ENCODE measurements around the gene EXOC3.

The EXOC3 gene

GRCh38 chr5:447501-447900, 4.5 kb downstream of the EXOC3 start:
- H4K20me1 ChIP-seq (ENCODE audit: insufficient read depth, low read length), result no peaks in the 10 kb centered on the region
- H3K27me3 ChIP-seq (ENCODE audit: insufficient read depth, low read length), result no peaks in the 10 kb centered on the region
- H3K79me2 ChIP-seq (ENCODE audit: insufficient read depth, low read length), result 0 out of 2 replicates have a peak, but pooled peaks cover 7% of the 10 kb centered on the region
- H3K9me2 ChIP-seq (ENCODE audit: low read depth, low read length), result no peaks in the 10 kb centered on the region
- peaks cover 14% of the 10 kb centered on the region for H3K9me3 ChIP-seq (ENCODE audit: low read length)
- H3K27ac ChIP-seq (ENCODE audit: low read depth, low read length, poor library complexity, severe bottlenecking), result no peak overlapping the region
- no peak overlapping the region for H2AFZ ChIP-seq (ENCODE audit: low read length)
- peaks cover 2% of the 10 kb centered on the region for H3F3A ChIP-seq (ENCODE audit: insufficient read depth, low read length)
- peaks cover 17% of the 10 kb centered on the region for H3K4me1 ChIP-seq (ENCODE audit: insufficient read depth, low read length, severe bottlenecking)
- TF ChIP-seq EZH2 (IDR thresholded peaks at IDR 0.05; ENCODE audit: borderline replicate concordance, low read length) (no peak), CTCF (IDR thresholded peaks at IDR 0.05; ENCODE audit: low read length) (no peak)
- H3K36me3 ChIP-seq (ENCODE audit: insufficient read depth, low read length), result peaks cover 67% of the 10 kb centered on the region
- no peak overlapping the region for H3K4me3 ChIP-seq (ENCODE audit: low read depth, low read length, poor library complexity, severe bottlenecking)
- H3K4me2 ChIP-seq (ENCODE audit: low read length), result no peak overlapping the region
- H3K9ac ChIP-seq (ENCODE audit: low read length), result no peak overlapping the region

GRCh38 chr5:448061-448765, 5.2 kb downstream of the EXOC3 start:
- 0 out of 2 replicates have a peak, but pooled peaks cover 7% of the 10 kb centered on the region for H3K79me2 ChIP-seq (ENCODE audit: insufficient read depth, low read length)

DNA sequence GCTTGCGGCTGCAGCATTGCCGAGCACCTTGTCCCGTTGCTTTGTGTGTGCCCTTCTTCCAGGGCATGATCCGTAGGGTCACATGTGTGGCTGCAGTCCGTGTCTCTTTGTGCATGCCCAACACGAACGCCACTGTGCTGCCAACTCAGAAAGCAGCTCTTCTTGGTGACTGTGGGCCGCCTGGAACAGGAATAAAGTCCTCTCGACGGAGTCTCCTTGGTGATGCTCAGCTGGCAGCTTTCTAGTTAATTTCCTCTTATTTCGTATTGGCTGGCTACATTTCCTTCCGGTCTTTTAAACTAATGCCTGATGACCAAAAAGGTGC, 5.8 kb downstream of the EXOC3 start:
- Histone ChIP-seq H3K9me3 (ENCODE audit: low read length) (peaks cover 15% of the 10 kb centered on the region), H3K4me2 (ENCODE audit: low read length) (no peak overlapping the region), H3K36me3 (ENCODE audit: insufficient read depth, low read length) (peaks cover 79% of the 10 kb centered on the region), H3K9ac (ENCODE audit: low read length) (no peak overlapping the region), H3K79me2 (ENCODE audit: insufficient read depth, low read length) (0 out of 2 replicates have a peak, but pooled peaks cover 2% of the 10 kb centered on the region), H3K9me2 (ENCODE audit: low read depth, low read length) (no peaks in the 10 kb centered on the region), H3K27ac (ENCODE audit: low read depth, low read length, poor library complexity, severe bottlenecking) (no peak overlapping the region), H3K27me3 (ENCODE audit: insufficient read depth, low read length) (no peaks in the 10 kb centered on the region), H3F3A (ENCODE audit: insufficient read depth, low read length) (peaks cover 2% of the 10 kb centered on the region), H3K4me3 (ENCODE audit: low read depth, low read length, poor library complexity, severe bottlenecking) (no peak overlapping the region), H4K20me1 (ENCODE audit: insufficient read depth, low read length) (no peaks in the 10 kb centered on the region), H3K4me1 (ENCODE audit: insufficient read depth, low read length, severe bottlenecking) (peaks cover 14% of the 10 kb centered on the region), H2AFZ (ENCODE audit: low read length) (no peak overlapping the region)
- TF ChIP-seq EZH2 (IDR thresholded peaks at IDR 0.05; ENCODE audit: borderline replicate concordance, low read length) (no peak), CTCF (IDR thresholded peaks at IDR 0.05; ENCODE audit: low read length) (no peak)

More at GRCh38 chr5:448061-448765, 5.2 kb downstream of the EXOC3 start:
- H3K4me1 ChIP-seq (ENCODE audit: insufficient read depth, low read length, severe bottlenecking), result peaks cover 16% of the 10 kb centered on the region
- peaks cover 74% of the 10 kb centered on the region for H3K36me3 ChIP-seq (ENCODE audit: insufficient read depth, low read length)
- no peak overlapping the region for H2AFZ ChIP-seq (ENCODE audit: low read length)
- H3K27me3 ChIP-seq (ENCODE audit: insufficient read depth, low read length), result no peaks in the 10 kb centered on the region
- no peak overlapping the region for H3K4me2 ChIP-seq (ENCODE audit: low read length)
- no peaks in the 10 kb centered on the region for H4K20me1 ChIP-seq (ENCODE audit: insufficient read depth, low read length)
- H3K27ac ChIP-seq (ENCODE audit: low read depth, low read length, poor library complexity, severe bottlenecking), result no peak overlapping the region
- no peaks in the 10 kb centered on the region for H3K9me2 ChIP-seq (ENCODE audit: low read depth, low read length)
- no peak overlapping the region for H3K9ac ChIP-seq (ENCODE audit: low read length)
- H3K9me3 ChIP-seq (ENCODE audit: low read length), result peaks cover 15% of the 10 kb centered on the region
- peaks cover 2% of the 10 kb centered on the region for H3F3A ChIP-seq (ENCODE audit: insufficient read depth, low read length)
- TF ChIP-seq EZH2 (IDR thresholded peaks at IDR 0.05; ENCODE audit: borderline replicate concordance, low read length) (no peak), CTCF (IDR thresholded peaks at IDR 0.05; ENCODE audit: low read length) (no peak)
- H3K4me3 ChIP-seq (ENCODE audit: low read depth, low read length, poor library complexity, severe bottlenecking), result no peak overlapping the region

Data from OCI-LY1 (cell line).